Esophagus mucosa (tissue), 1 donor: ENCODE results near the gene CES3. TPM values are rescaled to one million over a fixed set of nuclear protein-coding genes. Genes with fewer than 3 reads are reported as not detected.
"Not testable (repeated sequence)": the region's sequence is repeated elsewhere in the genome, so short reads cannot be mapped to it uniquely, and the experiment has no call there.

Experiments
- ATAC-seq: fragments of 200-7000 bp; cut with Tn5 transposase; one replicate; pipeline ENCODE4 v1.9.1; 2020
- total RNA-seq: library from RNA; stranded (reverse); gene quantifications from one replicate; pipeline ENCODE4 v1.2.4, GENCODE V29; 2023
- donor health status: DM: yes; HTN: yes; CAD: no.

The CES3 gene
- total RNA-seq, 1 donor from 2014 or later: 1.1 TPM

- peak; percentile 0 for ATAC-seq
Observed at GRCh38 chr16:66927918-66928649, 33.0 kb upstream of the CES3 start.

- peak; percentile 33 for ATAC-seq
Observed at GRCh38 chr16:66928702-66929388, 32.2 kb upstream of the CES3 start.

GRCh38 chr16:66930189-66930588 is 30.9 kb upstream of the CES3 start:
- peak; percentile 47 for ATAC-seq

GRCh38 chr16:66931665-66932064 is 29.4 kb upstream of the CES3 start:
- ATAC-seq: no peak

- ATAC-seq: no peak
Observed at GRCh38 chr16:66932076-66932475, 29.0 kb upstream of the CES3 start.

- ATAC-seq: peak; percentile 51
Observed at GRCh38 chr16:66933776-66934137, 27.3 kb upstream of the CES3 start.

GRCh38 chr16:66934138-66934838 is 26.8 kb upstream of the CES3 start, which contains the start of gene CIAO2B:
Gene CIAO2B, minus strand, starts transcription at chr16:66934402. Its CDS starts 38 bp downstream, at chr16:66934364.
- peak; percentile 74 for ATAC-seq

GRCh38 chr16:66934839-66935313 is 26.2 kb upstream of the CES3 start:
- not testable (repeated sequence) for ATAC-seq

GRCh38 chr16:66935314-66936011 is 25.6 kb upstream of the CES3 start, which contains the start of gene CES2:
Gene CES2, plus strand, starts transcription at chr16:66935516. Its CDS starts 120 bp downstream, at chr16:66935636.
- peak; percentile 83 for ATAC-seq

- no peak for ATAC-seq
Observed at GRCh38 chr16:66936462-66936861, 24.6 kb upstream of the CES3 start.

- no peak for ATAC-seq
Observed at GRCh38 chr16:66936889-66937554, 24.0 kb upstream of the CES3 start.

- no peak for ATAC-seq
Observed at GRCh38 chr16:66937725-66938337, 23.2 kb upstream of the CES3 start.

- no peak for ATAC-seq
Observed at GRCh38 chr16:66939366-66939765, 21.7 kb upstream of the CES3 start.

- ATAC-seq: no peak
Observed at GRCh38 chr16:66940236-66940635, 20.8 kb upstream of the CES3 start.

- no peak for ATAC-seq
Observed at GRCh38 chr16:66942981-66943380, 18.1 kb upstream of the CES3 start.

GRCh38 chr16:66943426-66944053 is 17.5 kb upstream of the CES3 start:
- no peak for ATAC-seq

GRCh38 chr16:66944054-66944441 is 17.0 kb upstream of the CES3 start:
- no peak for ATAC-seq

GRCh38 chr16:66944971-66945370 is 16.1 kb upstream of the CES3 start:
- not testable (repeated sequence) for ATAC-seq

GRCh38 chr16:66945939-66946338 is 15.1 kb upstream of the CES3 start:
- ATAC-seq: no peak

- peak; percentile 1 for ATAC-seq
Observed at GRCh38 chr16:66946541-66946940, 14.5 kb upstream of the CES3 start.

- no peak for ATAC-seq
Observed at GRCh38 chr16:66946974-66947301, 14.1 kb upstream of the CES3 start.
